GM19395 (cell line): ENCODE measurements around the gene ABCA7.

Experiments
- ATAC-seq: cut with Tn5 transposase; IDR thresholded peaks from one replicate; pipeline ENCODE4 v1.9.1; 2021; ENCODE audit warnings: mild to moderate bottlenecking, moderate library complexity; ENCODE audit not compliant: unreplicated experiment

ABCA7 gene

DNA sequence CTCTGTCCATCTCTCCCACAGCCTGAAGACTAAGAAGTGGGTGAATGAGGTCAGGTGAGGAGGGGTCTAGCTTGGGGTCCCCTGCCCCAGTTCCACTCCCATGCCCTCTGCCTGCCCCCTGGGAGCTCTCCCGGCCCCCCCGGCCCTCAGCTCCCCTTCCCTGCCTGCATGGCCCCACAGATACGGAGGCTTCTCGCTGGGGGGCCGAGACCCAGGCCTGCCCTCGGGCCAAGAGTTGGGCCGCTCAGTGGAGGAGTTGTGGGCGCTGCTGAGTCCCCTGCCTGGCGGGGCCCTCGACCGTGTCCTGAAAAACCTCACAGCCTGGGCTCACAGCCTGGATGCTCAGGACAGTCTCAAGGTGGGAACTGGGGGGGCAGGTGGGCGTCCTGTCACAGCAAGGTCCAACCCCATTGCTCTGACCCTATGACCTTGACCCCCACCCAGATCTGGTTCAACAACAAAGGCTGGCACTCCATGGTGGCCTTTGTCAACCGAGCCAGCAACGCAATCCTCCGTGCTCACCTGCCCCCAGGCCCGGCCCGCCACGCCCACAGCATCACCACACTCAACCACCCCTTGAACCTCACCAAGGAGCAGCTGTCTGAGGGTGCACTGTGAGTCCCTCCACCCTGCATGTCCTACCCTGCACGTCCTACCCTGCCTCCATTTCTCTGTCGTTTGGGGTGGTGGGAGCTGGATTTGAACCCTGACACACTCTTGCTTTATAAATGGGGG lies 16.1 kb downstream of the ABCA7 start:
- no peak for ATAC-seq

DNA sequence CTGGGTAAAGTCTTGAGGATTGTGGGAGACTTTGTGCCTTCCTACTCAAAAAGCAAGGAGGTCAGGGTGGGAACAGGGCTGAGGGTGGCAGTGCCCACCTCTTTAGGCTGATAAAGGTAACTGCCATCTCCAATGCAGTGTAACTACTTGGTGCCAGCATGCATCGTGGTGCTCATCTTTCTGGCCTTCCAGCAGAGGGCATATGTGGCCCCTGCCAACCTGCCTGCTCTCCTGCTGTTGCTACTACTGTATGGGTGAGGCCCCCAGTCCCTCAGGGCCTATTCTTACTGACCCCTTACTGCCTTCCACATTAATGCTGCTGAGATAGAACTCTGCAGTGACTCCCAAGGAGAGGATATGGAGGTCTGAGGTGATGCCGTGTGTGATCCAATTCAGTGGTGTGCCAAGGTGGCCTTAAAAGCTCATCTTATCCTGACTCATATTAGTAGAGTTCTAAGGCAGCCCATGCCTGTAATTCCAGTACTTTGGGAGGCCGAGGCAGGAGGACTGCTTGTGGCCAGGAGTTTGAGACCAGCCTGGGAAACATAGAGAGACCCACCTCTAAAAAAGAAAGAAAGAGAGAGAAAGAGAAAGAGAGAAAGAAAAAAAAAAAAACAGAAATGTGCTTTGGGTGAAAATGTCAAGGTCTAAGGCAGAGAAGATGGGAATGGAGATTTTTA lies 17.4 kb downstream of the ABCA7 start:
- ATAC-seq = no peak

DNA sequence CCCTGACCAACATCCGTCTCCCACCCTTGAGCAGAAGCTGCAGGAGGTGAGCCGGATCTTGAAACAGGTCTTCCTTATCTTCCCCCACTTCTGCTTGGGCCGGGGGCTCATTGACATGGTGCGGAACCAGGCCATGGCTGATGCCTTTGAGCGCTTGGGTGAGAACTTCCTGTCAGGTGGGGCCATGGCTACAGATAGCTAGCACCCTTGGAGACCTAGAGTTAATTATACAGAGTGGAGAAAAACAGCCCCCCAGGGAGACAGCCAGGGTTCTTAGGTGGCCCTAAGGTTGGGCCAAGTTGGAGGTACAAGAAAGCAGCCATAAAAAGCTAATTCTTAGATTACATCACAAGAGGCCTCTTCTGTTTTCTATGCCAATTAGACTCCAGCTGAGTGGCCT lies 18.2 kb downstream of the ABCA7 start:
- ATAC-seq = no peak

DNA sequence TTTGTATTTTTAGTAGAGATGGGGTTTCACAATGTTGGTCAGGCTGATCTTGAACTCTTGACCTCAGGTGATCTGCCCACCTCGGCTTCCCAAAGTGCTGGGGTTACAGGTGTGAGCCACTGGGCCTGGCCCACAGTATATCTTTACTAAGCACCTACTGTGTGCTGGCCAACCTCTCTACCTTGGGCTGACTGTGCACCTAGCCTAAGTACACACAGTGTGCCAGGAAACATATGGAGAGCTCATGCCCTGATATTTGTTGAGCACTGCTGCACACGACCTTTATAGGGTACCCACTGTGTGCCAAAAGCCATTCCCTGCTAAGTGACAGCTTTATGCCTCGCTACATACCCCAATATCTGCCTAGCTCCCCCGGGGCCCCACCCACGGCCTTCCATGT lies 20.8 kb downstream of the ABCA7 start:
- no peak for ATAC-seq

DNA sequence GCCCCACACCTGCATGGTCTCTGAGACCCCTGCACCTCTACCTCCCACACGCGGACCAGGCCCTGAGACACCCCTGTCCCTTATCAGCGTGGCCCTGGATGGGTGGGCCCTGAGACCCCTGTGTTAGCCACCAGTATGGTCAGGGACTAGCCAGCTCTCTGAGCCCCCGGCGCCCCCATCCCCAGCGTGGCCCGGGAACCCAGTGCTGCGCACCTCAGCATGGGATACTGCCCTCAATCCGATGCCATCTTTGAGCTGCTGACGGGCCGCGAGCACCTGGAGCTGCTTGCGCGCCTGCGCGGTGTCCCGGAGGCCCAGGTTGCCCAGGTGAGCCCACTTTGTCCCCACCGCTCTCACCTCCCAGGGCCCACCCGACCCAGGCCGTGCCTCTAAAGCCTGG lies 22.1 kb downstream of the ABCA7 start:
- ATAC-seq = no peak

DNA sequence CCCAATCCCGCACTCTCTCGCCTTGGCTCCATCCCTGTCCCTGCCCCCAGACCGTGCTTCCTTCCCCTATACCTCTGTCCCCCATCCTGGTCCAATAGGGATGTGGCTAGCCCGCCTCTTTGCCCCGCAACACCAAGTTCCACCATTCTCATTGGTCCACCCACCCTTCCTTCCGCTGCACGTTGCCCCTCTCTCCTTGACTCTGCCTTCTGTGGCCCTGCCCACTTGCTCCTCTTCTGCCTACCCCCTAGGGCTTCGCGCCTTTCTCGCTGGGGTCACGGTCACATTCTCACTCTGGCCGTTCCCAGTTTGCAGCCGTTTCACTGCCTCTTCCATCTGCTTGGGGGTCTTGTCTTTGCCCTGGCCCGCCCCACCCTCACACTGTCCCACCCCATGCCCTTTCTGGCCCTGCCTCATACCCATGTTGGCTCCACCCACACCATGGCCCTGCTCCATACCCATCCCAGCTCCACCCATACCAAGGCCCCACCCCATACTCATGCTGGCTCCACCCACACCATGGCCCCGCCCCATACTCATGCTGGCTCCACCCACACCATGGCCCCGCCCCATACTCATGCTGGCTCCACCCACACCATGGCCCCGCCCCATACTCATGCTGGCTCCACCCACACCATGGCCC lies 22.6 kb downstream of the ABCA7 start:
- no peak for ATAC-seq

DNA sequence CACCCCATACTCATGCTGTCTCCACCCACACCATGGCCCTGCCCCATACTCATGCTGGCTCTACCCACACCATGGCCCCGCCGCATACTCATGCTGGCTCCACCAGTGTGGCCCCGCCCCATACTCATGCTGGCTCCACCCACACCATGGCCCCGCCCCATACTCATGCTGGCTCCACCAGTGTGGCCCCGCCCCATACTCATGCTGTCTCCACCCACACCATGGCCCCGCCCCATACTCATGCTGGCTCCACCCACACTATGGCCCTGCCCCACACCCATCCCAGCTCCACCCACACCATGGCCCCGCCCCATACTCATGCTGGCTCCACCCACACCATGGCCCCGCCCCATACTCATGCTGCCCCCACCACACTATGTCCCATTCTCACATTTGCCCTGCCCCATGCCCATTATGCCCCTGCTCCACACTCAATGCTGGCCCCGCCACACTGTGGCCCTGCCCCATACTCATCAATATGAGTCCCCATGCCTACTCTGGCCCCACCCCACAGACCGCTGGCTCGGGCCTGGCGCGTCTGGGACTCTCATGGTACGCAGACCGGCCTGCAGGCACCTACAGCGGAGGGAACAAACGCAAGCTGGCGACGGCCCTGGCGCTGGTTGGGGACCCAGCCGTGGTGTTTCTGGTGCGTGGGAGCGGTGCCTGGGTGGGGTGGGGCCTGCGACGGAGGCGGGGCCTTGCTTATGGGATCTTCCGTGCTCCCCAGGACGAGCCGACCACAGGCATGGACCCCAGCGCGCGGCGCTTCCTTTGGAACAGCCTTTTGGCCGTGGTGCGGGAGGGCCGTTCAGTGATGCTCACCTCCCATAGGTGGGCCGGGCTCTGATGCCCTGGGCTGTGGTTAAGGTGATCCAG lies 23.4 kb downstream of the ABCA7 start:
- no peak for ATAC-seq

DNA sequence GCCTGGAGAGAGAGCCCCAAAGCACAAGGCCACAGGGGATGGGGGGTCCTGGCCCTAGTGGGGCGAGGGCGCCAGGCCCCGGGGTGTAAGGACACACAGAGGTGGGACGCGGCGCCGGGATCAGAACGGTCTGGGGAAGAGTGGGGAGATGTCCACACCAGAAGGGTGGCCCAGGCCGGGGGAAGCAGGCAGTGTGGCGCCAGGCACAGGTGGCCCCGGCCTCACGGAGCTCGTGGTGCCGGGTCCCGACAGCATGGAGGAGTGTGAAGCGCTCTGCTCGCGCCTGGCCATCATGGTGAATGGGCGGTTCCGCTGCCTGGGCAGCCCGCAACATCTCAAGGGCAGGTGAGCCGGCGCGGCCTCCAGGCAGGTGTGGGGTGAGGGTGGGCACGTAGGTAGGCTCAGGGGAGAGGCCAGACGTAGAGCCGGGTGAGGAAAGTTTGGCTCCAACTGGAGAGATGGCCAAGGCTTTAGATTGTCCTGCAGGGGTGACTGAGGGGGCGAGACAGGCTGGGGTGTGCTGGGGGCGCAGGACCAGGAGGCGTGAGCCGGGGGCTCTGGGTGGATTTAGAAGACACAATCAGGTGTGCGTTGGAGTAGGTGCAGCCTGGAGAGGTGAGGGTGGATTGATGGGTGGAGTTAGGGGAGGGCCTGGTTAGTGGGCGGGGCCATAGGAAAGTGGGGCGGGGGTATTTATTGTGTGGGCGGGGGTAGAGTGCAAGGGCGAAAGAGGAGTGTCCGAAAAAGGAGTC lies 24.2 kb downstream of the ABCA7 start:
- ATAC-seq = no peak

DNA sequence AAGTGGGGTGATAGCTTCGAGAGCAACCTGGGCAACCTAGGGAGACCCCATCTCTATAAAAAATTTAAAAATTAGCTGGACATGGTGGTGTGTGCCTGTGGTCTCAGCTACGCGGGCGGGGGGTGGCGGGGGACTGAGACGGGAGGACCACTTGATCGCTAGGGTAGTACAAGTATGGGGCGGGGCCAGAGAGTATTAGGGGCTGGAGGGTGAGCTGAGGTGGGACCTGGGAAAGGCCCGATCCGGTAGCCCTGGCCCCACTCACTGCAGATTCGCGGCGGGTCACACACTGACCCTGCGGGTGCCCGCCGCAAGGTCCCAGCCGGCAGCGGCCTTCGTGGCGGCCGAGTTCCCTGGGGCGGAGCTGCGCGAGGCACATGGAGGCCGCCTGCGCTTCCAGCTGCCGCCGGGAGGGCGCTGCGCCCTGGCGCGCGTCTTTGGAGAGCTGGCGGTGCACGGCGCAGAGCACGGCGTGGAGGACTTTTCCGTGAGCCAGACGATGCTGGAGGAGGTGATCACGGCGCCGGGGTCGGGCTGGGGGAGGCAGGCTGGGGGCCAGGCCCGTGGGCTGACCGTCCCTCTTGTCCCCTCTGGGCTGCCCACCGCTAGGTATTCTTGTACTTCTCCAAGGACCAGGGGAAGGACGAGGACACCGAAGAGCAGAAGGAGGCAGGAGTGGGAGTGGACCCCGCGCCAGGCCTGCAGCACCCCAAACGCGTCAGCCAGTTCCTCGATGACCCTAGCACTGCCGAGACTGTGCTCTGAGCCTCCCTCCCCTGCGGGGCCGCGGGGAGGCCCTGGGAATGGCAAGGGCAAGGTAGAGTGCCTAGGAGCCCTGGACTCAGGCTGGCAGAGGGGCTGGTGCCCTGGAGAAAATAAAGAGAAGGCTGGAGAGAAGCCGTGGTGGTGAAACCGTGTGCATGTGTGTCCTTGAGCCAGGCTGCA lies 25.0 kb downstream of the ABCA7 start:
- no peak for ATAC-seq

DNA sequence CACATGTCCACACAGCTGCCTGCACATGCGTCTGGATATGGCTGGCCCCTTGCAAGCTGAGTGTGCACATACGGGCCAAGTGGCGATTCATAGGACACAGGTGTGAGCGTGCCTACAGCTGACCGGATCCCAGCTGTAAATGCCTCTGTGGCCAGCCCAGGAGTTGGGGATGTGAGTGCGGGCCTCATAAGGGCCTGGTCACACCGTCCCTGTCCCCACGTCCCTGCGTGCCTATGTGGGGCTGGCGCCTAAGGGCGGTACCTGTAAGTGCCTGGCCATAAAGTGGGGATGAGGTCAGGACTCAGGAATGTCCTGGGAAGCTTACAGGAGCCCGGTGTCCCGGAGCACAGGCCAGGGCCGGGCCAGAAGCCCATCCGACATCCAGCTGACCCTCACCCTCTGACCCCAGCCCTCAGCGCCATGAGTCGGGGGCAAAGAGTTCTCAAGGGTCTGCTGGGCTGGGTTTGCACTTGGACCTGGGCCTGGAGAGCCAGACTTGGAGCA lies 25.8 kb downstream of the ABCA7 start:
- no peak for ATAC-seq

DNA sequence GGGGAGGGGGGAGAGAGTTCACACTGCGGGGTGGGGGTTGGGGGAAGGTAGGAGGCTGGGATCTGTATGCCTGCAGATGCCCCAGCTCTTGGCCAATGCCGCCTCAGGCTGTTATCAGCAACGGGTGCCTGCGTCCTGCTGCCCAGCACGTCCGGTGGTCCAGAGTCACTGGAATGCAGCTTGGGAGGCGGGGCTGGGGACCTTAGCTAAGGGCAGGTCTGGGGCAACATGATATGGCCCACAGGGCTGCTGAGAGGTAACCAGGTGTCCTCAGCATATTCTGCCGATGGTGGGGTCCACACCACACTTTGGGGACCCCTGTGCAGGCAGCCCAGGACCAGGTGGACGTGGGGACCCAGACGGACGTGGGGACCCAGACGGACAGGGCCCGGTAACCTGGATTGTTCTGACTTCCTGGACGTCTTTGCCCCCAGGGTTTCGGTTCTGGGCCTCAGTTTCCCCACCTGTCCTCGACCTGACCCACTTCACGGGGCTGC lies 26.4 kb downstream of the ABCA7 start:
- ATAC-seq = no peak

DNA sequence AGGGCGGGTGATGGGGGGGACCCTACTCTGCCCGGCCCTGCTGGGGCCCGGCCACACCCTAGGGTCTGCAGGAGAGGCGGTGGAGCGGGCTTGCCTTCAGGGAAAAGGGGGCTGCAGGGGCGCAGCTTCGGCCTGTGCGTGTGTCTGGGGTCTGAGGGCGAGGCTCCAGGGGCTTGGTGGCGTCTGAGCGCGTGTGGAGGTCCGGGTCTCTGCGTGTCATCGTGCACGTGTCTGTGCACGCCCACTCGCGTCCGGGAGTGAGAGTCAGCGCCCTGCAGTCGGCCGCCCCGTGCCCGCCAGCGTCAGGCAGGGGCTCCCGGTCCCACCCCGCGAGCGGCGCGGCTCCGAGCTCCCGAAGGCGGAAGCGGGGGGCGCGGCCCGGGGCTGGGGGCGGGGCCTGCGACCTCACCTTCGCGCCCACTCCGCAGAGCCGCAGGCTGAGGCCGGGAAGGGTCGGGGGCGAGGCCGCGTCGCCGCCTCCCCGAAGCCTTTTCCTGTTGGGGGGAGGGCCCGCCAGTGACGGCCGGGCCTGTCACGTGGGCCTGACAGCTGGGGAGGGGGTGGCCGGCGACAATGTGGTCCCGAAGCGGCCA lies 26.9 kb downstream of the ABCA7 start, which contains the start of gene ARHGAP45:
Gene ARHGAP45, plus strand, starts transcription at position 420 of the 593 bp plus-strand sequence. CDS start 239 bp downstream, outside the sequence.
- ATAC-seq = no peak

DNA sequence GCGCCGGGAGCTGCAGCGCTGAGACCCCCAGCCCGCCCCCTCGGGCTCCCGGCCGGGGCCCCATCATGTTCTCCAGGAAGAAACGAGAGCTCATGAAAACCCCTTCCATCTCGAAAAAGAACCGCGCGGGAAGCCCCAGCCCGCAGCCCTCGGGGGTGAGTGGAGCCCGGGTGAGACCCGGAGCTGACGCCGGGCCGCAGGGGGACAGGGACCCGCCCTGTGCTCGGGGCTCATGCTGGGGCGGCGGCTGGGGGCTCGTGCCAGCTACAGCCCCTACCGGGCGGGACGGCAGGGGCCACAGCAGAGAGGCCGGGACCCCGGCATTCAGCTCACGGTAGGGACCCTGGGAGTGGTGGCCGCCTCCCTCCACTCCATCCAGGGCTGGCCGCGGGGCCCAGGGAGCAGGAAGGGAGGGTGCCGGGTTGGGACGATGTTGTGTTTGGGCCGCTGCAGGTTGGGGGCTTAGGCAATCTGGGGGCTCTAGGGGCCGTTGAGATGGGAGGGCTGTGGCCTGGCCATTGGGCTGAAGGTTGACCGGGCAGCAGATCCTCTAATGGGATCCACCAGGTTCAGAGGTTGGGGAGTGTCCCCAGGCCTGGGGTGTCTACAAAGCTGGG lies 27.5 kb downstream of the ABCA7 start:
- ATAC-seq = no peak

DNA sequence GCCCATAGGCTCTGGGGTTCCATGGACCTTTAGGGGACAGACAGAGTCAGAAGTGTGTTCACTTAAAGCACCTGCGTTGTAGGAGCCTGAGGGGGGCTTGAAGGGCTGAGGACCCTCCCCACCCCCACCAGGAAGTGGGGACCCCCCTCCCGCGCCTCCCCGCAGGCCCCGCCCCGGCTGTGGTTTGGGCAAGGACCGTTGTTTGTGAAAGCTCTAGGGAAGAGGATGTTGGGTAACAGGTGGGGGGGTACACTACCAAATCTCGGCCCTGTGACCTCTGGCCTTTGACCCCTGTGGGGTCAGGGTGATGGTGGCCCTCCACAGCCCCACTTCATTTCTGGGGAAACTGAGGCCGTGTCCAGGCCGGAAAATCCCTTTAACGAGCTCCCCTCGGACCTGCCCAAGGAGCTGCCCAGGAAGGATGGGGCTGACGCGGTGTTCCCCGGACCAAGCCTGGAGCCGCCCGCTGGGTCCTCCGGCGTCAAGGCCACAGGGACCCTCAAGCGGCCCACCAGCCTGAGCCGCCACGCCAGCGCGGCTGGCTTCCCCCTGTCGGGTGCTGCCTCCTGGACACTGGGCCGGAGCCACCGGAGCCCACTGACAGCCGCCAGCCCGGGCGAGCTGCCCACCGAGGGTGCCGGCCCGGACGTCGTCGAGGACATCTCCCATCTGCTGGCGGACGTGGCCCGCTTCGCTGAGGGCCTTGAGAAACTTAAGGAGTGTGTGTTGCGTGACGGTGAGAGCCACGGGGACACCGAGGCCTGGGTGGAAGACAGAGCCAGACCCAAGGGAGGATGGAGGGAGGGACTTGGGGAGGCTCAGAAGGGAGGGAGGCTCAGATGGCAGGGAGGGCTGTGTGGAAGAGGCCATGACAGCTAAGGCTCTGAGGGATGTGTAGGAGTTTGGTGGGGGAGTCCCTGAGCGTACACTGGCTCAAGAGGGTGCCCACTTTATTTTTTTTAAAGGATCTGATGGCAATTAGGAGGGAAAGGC lies 28.4 kb downstream of the ABCA7 start:
- ATAC-seq = no peak

DNA sequence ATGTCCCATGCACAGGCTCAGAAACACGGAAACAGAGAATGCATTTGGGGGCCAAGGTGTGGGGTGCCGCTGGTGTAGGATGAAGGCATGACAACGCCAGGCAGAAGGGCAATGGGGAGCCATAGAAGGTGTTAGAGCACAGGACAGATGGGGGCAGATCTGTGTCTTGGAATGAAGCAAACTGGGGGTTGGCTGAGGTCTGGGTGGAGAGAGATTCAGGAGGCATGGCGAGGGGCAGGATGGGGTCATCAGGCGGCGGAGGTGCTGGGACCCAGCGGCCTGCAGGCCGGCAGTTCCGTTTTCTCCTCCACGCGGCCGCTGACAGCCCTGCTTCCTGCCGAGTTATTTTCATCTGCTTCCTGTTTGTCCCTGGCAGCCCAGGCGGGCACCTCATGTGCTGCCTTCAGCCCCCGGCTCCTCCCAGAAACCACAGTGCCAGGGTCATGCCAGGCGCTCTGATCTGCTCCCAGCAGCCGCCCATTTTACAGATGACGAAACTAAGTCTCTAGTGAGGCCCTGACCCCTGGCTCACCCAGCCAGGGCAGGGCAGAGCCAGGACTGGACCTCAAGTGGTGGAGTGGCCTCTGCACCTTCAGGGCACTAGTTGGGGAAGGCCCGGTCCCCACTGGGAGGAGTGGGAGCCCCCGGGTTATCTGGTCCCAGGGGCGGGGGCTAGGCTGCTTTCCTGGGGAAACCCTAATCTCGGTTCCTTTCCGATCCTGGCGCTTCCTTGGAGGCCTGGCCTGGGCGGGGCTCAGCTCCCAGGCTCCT lies 29.3 kb downstream of the ABCA7 start:
- no peak for ATAC-seq

DNA sequence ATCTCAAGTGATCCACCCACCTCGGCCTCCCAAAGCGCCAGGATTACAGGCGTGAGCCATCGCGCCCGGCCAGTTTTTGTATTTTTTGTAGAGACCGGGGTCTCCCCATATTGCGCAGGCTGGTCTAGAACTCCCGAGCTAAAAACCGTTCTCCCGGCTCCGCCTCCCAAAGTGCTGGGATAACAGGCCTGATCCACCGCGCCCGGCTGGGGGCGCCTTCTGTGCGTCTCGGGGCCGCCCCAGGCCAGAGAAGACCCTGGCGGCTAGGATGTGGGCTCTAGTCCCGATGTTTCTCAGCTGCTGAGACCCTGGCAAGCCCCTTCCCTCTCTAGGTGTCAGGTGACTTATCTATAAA lies 30.6 kb downstream of the ABCA7 start:
- no peak for ATAC-seq
